PC-3 (cell line): ENCODE data around the gene ETFB.

Experiments used
- EZH2 ChIP-seq: fragments of 300-600 bp; sonication (generic); IDR thresholded peaks from one replicate; pipeline ENCODE4 v1.6.1; 2017; ENCODE audit warnings: antibody characterized with exemption, mild to moderate bottlenecking, low read length; ENCODE audit not compliant: unreplicated experiment
- EZH2phosphoT487 ChIP-seq: fragments of 300-600 bp; sonication (generic); IDR thresholded peaks from 2 replicates; pipeline ENCODE4 v1.6.1; 2018; ENCODE audit warnings: mild to moderate bottlenecking, antibody characterized with exemption, low read length, borderline replicate concordance
- TF ChIP-seq, protein P1 (sequence below): fragments of 300-600 bp; sonication (generic); conservative IDR thresholded peaks from 2 replicates; pipeline ENCODE4 v1.5.1; 2017; ENCODE audit warnings: antibody characterized with exemption, low read depth, mild to moderate bottlenecking, low read length

GRCh38 chr19:51368366-51369282 lies 2.4 kb upstream of the ETFB start, which contains the start of gene CLDND2:
- TF ChIP-seq, protein P1, sequence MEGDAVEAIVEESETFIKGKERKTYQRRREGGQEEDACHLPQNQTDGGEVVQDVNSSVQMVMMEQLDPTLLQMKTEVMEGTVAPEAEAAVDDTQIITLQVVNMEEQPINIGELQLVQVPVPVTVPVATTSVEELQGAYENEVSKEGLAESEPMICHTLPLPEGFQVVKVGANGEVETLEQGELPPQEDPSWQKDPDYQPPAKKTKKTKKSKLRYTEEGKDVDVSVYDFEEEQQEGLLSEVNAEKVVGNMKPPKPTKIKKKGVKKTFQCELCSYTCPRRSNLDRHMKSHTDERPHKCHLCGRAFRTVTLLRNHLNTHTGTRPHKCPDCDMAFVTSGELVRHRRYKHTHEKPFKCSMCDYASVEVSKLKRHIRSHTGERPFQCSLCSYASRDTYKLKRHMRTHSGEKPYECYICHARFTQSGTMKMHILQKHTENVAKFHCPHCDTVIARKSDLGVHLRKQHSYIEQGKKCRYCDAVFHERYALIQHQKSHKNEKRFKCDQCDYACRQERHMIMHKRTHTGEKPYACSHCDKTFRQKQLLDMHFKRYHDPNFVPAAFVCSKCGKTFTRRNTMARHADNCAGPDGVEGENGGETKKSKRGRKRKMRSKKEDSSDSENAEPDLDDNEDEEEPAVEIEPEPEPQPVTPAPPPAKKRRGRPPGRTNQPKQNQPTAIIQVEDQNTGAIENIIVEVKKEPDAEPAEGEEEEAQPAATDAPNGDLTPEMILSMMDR: no peak
- TF ChIP-seq EZH2 (no peak), EZH2phosphoT487 (no peak)
